B cell (primary cell): ENCODE data around the gene NIPAL4. TPM values are rescaled to one million over a fixed set of nuclear protein-coding genes. Genes with fewer than 3 reads are reported as not detected.
"Not testable (repeated sequence)": the region's sequence is repeated elsewhere in the genome, so short reads cannot be mapped to it uniquely, and the experiment has no call there.

Experiments used
- ATAC-seq: fragments of 200-7000 bp; cut with Tn5 transposase; one replicate; pipeline ENCODE4 v1.10.0; 2021; ENCODE audit warnings: low read depth, mild to moderate bottlenecking, moderate number of reproducible peaks, moderate library complexity
- CTCF ChIA-PET: fragments of 350-600 bp; sonication (Branson Sonifier 250); formaldehyde crosslinking; loops from one replicate; lab custom pipeline; 2021; ENCODE audit warnings: antibody characterized with exemption, inconsistent platforms; lab: Charles Lee
- POLR2A ChIA-PET: fragments of 350-600 bp; sonication (Branson Sonifier 250); formaldehyde crosslinking; loops from one replicate; lab custom pipeline; 2021; ENCODE audit warnings: antibody characterized with exemption; lab: Charles Lee
- DNase-seq: peaks from one replicate; pipeline ENCODE4 v3.0.0; 2013
- H2AFZ ChIP-seq: 2 replicates; pipeline ENCODE4 v1.6.1; 2012; ENCODE audit warnings: mild to moderate bottlenecking, low read depth, low read length; ENCODE audit not compliant: insufficient read depth, poor library complexity, severe bottlenecking
- H3K27ac ChIP-seq, 2 donors: 1 replicate in 1 of 2; 2 replicates in 1 of 2; pipeline ENCODE4 v1.5.1; 2012 to 2013; ENCODE audit warnings: low read length in 2 of 2, mild to moderate bottlenecking in 2 of 2, moderate library complexity in 1 of 2
- H3K27me3 ChIP-seq, 4 experiments: fragments of 200-600 bp in 1 of 4; sonication (generic) in 1 of 4; replicated peaks in 1 of 4; 1 replicate in 2 of 4; 2 replicates in 2 of 4; pipeline versions ENCODE4 v1.6.1 to v1.7.0; 2013 to 2016; ENCODE audit warnings: low read length in 3 of 4, mild to moderate bottlenecking in 2 of 4, mixed read lengths in 1 of 4, moderate library complexity in 1 of 4; ENCODE audit not compliant: insufficient read depth in 4 of 4, control insufficient read depth in 3 of 4; ENCODE audit errors: control extremely low read depth in 1 of 4
- H3K36me3 ChIP-seq, 2 experiments: replicated peaks in 1 of 2; 1 replicate in 1 of 2; 2 replicates in 1 of 2; pipeline versions ENCODE4 v1.6.1 to v1.7.1; 2013; ENCODE audit warnings: low read length in 1 of 2; ENCODE audit not compliant: insufficient read depth in 2 of 2, control insufficient read depth in 1 of 2; ENCODE audit errors: control extremely low read depth in 1 of 2, extremely low read depth in 1 of 2
- H3K4me1 ChIP-seq, 2 donors: fragments of 200-600 bp in 1 of 2; sonication (generic) in 1 of 2; 1 replicate in 1 of 2; 2 replicates in 1 of 2; pipeline versions ENCODE4 v1.5.1 to v1.6.1; 2013 to 2017; ENCODE audit warnings: low read length in 2 of 2; ENCODE audit not compliant: control insufficient read depth in 2 of 2, insufficient read depth in 2 of 2
- H3K4me2 ChIP-seq: replicated peaks from 2 replicates; pipeline ENCODE3; 2012; ENCODE audit warnings: mild to moderate bottlenecking, low read depth, low read length; ENCODE audit not compliant: poor library complexity, severe bottlenecking
- H3K4me3 ChIP-seq, 5 experiments: fragments of 200-600 bp in 1 of 5; sonication (generic) in 1 of 5; 1 replicate in 3 of 5; 2 replicates in 2 of 5; pipeline versions ENCODE4 v1.5.1 to v1.7.0; 2011 to 2016; ENCODE audit warnings: low read length in 4 of 5, mild to moderate bottlenecking in 4 of 5, low read depth in 2 of 5, control low read depth in 1 of 5, moderate library complexity in 1 of 5; ENCODE audit not compliant: insufficient read depth in 1 of 5; ENCODE audit errors: control extremely low read depth in 1 of 5, extremely low read depth in 1 of 5
- H3K79me2 ChIP-seq: fragments of 200-600 bp; sonication (generic); one replicate; pipeline ENCODE4 v1.6.0; 2016; ENCODE audit warnings: low read length; ENCODE audit not compliant: control insufficient read depth, insufficient read depth
- H3K9ac ChIP-seq: fragments of 200-600 bp; sonication (generic); 2 replicates; pipeline ENCODE4 v1.6.1; 2017; ENCODE audit warnings: mild to moderate bottlenecking, low read length, moderate library complexity
- H3K9me3 ChIP-seq, 3 donors: one replicate each; pipeline versions ENCODE4 v1.6.1 to v1.7.1; 2013; ENCODE audit warnings: low read length in 2 of 3; ENCODE audit not compliant: control insufficient read depth in 2 of 3, insufficient read depth in 1 of 3; ENCODE audit errors: control extremely low read depth in 1 of 3
- H4K20me1 ChIP-seq: 2 replicates; pipeline ENCODE4 v1.6.0; 2012; ENCODE audit warnings: mild to moderate bottlenecking, low read length; ENCODE audit not compliant: insufficient read depth, control insufficient read depth, poor library complexity, severe bottlenecking
- H3K27ac Mint-ChIP-seq: one replicate; pipeline ENCODE4 v1.8.0; 2021; ENCODE audit warnings: mixed read lengths
- H3K27me3 Mint-ChIP-seq: one replicate; pipeline ENCODE4 v1.8.0; 2021; ENCODE audit warnings: mixed read lengths
- H3K4me1 Mint-ChIP-seq: one replicate; pipeline ENCODE4 v1.8.0; 2021; ENCODE audit warnings: mixed read lengths
- H3K4me3 Mint-ChIP-seq: one replicate; pipeline ENCODE4 v1.8.0; 2021; ENCODE audit warnings: mixed read lengths
- H3K9me3 Mint-ChIP-seq: one replicate; pipeline ENCODE4 v1.8.0; 2022; ENCODE audit warnings: mixed read lengths; ENCODE audit not compliant: insufficient read depth
- EZH2 ChIP-seq: IDR thresholded peaks from 2 replicates; pipeline ENCODE4 v1.6.1; 2012; ENCODE audit warnings: borderline replicate concordance, low read depth, mild to moderate bottlenecking, moderate library complexity, low read length; ENCODE audit not compliant: insufficient read depth, poor library complexity, severe bottlenecking
- WGBS: methylation state at CpG from one replicate; pipeline ENCODE4 v1.1.5; 2013; ENCODE audit warnings: missing lambda C conversion rate; ENCODE audit not compliant: insufficient coverage; 5-methylcytosine and 5-hydroxymethylcytosine counted together
- intact Hi-C: fragments of 100-400 bp; cut with micrococcal nuclease; formaldehyde crosslinking; loops from one replicate; pipeline ENCODE4 v1.10.0; 2022
- polyA plus RNA-seq: library from polyadenylated mRNA; depleted of rRNA; stranded (reverse); fragments of >200 nt; gene quantifications from 2 replicates; pipeline ENCODE4 v1.2.3, GENCODE V29; 2012
- total RNA-seq, 2 donors: library from RNA; stranded (reverse); fragments of 120-200 nt in 1 of 2; gene quantifications; 1 replicate in 1 of 2; 2 replicates in 1 of 2; pipeline versions ENCODE4 v1.2.3 to v1.2.4, GENCODE V29; 2013 to 2022
- TF ChIP-seq, protein P1 (sequence below): fragments of 200-600 bp; IDR thresholded peaks from one replicate; pipeline ENCODE4 v1.8.0; 2022; ENCODE audit warnings: antibody characterized with exemption, mild to moderate bottlenecking

Gene NIPAL4
- total and polyA plus RNA-seq, 2 donors (not counting 1 experiment from before 2014, with no cell fraction given): 4.6 to 6.4 TPM

DNA sequence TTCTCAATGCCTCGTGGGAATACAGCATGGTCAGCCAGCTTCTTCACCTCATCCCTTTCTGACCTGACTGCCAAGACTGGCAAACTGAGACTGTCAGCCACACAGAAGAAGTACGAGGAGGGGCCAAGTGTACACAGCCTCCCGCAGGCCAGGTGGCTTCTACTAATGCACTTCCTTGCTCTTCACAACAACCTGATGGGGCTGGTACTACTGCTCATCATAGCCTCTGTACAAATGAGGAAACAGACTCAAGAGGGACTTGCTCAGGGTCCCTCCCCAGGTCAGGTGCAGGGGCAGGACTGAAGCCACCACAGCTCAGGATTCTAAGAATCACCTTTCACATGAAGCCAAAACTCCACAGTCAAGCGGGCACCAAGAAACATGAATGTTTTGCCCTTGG, 21.3 kb downstream of the NIPAL4 start:
- Histone ChIP-seq H3K27me3 (no peaks in the 10 kb centered on the region), H3K79me2 (peaks cover 56% of the 10 kb centered on the region), H3K9ac (no peak overlapping the region), H3K4me2 (peak overlapping the region; percentile 67), H4K20me1 (no peaks in the 10 kb centered on the region), H3K4me3 (peak overlapping the region in 1 of 5 experiments; percentile 9), H3K36me3 (peaks cover 2 to 91% of the 10 kb centered on the region in 2 experiments), H3K9me3 (no peaks in the 10 kb centered on the region), H2AFZ (no peak overlapping the region), H3K4me1 (peaks cover 83 to 88% of the 10 kb centered on the region in 2 donors), H3K27ac (peak overlapping the region; percentile 70 to 83)
- WGBS: 24% methylated on average over 4 of the region's 4 CpGs
- TF ChIP-seq, protein P1, sequence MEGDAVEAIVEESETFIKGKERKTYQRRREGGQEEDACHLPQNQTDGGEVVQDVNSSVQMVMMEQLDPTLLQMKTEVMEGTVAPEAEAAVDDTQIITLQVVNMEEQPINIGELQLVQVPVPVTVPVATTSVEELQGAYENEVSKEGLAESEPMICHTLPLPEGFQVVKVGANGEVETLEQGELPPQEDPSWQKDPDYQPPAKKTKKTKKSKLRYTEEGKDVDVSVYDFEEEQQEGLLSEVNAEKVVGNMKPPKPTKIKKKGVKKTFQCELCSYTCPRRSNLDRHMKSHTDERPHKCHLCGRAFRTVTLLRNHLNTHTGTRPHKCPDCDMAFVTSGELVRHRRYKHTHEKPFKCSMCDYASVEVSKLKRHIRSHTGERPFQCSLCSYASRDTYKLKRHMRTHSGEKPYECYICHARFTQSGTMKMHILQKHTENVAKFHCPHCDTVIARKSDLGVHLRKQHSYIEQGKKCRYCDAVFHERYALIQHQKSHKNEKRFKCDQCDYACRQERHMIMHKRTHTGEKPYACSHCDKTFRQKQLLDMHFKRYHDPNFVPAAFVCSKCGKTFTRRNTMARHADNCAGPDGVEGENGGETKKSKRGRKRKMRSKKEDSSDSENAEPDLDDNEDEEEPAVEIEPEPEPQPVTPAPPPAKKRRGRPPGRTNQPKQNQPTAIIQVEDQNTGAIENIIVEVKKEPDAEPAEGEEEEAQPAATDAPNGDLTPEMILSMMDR: no peak
- TF ChIP-seq EZH2: no peak
- DNase-seq (peak; percentile 79), ATAC-seq (peak; percentile 82)
- no peaks in the 10 kb centered on the region for H3K27me3 Mint-ChIP-seq
- H3K4me1 Mint-ChIP-seq: peaks cover 91% of the 10 kb centered on the region
- ChIA-PET CTCF (interaction anchor here (1.1 to 15.5 kb wide), 7 partner anchors 10 to 262 kb away, joined by 3 to 162 read pairs (median 4); partner anchors contain the start of gene LSM11), POLR2A (interaction anchor here (1.1 to 1.3 kb wide), 2 partner anchors 21 to 31 kb away, joined by 3 to 4 read pairs; partner anchors contain the start of gene NIPAL4)
- peak overlapping the region; percentile 98 for H3K27ac Mint-ChIP-seq
- intact Hi-C loops: no loop called here
- H3K9me3 Mint-ChIP-seq: no peaks in the 10 kb centered on the region
- peak overlapping the region; percentile 69 for H3K4me3 Mint-ChIP-seq

DNA sequence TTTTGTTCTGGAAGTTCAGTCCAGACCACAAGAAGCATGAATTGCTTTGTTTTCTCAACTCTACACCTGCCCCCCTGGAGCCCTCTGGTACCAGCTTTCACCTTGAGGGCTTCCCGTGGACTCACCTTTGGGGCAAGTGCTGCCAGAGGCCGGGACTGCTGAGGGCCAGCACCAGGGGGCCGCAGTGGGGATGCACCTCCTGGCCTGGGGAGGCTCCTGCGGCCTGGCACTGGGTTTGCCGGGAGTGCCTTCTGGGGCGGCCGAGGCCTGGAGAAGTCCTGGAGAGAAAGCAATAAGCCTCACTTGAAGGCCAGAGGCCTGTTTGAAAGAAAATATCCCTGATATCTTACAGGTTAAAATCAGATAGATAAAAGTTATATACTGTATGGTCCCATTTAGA, 21.7 kb downstream of the NIPAL4 start:
- Mint-ChIP-seq H3K27ac (peak overlapping the region; percentile 98), H3K27me3 (no peaks in the 10 kb centered on the region), H3K4me3 (peak overlapping the region; percentile 69), H3K9me3 (no peaks in the 10 kb centered on the region), H3K4me1 (peaks cover 94% of the 10 kb centered on the region)
- intact Hi-C loops: no loop called here
- ChIA-PET CTCF (interaction anchor here (1.1 to 15.5 kb wide), 5 partner anchors 10 to 262 kb away, joined by 3 to 162 read pairs (median 4); partner anchors contain the start of gene LSM11), POLR2A (interaction anchor here (1.1 to 1.3 kb wide), 2 partner anchors 22 to 31 kb away, joined by 3 to 4 read pairs; partner anchors contain the start of gene NIPAL4)
- H3K9me3 ChIP-seq: no peaks in the 10 kb centered on the region
- peaks cover 54% of the 10 kb centered on the region for H3K79me2 ChIP-seq
- WGBS: 93% methylated on average over 4 of the region's 7 CpGs
- no peak overlapping the region for H3K4me3 ChIP-seq
- H3K27me3 ChIP-seq: no peaks in the 10 kb centered on the region
- peaks cover 2 to 91% of the 10 kb centered on the region in 2 experiments for H3K36me3 ChIP-seq
- no peak overlapping the region for H2AFZ ChIP-seq
- peaks cover 87 to 91% of the 10 kb centered on the region in 2 donors for H3K4me1 ChIP-seq
- H3K4me2 ChIP-seq: peak overlapping the region; percentile 67
- DNase-seq (no peak), ATAC-seq (no peak)
- no peaks in the 10 kb centered on the region for H4K20me1 ChIP-seq
- peak overlapping the region; percentile 70 to 83 for H3K27ac ChIP-seq
- H3K9ac ChIP-seq: no peak overlapping the region
- no peak for TF ChIP-seq EZH2
- TF ChIP-seq, protein P1: no peak

DNA sequence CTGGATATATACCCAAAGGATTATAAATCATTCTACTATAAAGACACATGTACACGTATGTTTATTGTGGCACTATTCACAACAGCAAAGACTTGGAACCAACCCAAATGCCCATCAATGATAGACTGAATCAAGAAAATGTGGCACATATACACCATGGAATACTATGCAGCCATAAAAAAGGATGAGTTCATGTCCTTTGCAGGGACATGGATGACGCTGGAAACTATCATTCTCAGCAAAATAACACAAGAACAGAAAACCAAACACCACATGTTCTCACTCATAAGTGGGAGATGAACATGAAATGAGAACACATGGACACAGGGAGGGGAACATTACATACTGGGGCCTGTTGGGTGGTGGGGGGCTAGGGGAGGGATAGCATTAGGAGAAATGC, 22.7 kb downstream of the NIPAL4 start:
- intact Hi-C loops, H3K27ac ChIP-seq, ATAC-seq, POLR2A ChIA-PET, H3K4me2 ChIP-seq, H3K27me3 Mint-ChIP-seq, H3K9me3 ChIP-seq, H3K27me3 ChIP-seq, CTCF ChIA-PET, H2AFZ ChIP-seq, H3K9ac ChIP-seq, H3K4me3 ChIP-seq, H4K20me1 ChIP-seq, H3K9me3 Mint-ChIP-seq, DNase-seq: not testable (repeated sequence)
- Mint-ChIP-seq H3K27ac (peak overlapping the region; percentile 87), H3K4me3 (peak overlapping the region; percentile 29), H3K4me1 (peaks cover 94% of the 10 kb centered on the region)
- Histone ChIP-seq H3K4me1 (peaks cover 90 to 91% of the 10 kb centered on the region in 2 donors), H3K79me2 (peaks cover 49% of the 10 kb centered on the region), H3K36me3 (peaks cover 2 to 91% of the 10 kb centered on the region in 2 experiments)
- no CpG with 5 or more reads among the region's 2 CpGs for WGBS
